ENCODE measurements around the gene ANKRD40. TPM values are rescaled to one million over a fixed set of nuclear protein-coding genes. Genes with fewer than 3 reads are reported as not detected.
"Not testable (repeated sequence)": the region's sequence is repeated elsewhere in the genome, so short reads cannot be mapped to it uniquely, and the experiment has no call there.

ANKRD40 gene
- total and polyA plus RNA-seq, 2 donors (not counting 3 experiments of a cell fraction or from before 2014, with no cell fraction given), result 24.5 to 56.0 TPM

DNA sequence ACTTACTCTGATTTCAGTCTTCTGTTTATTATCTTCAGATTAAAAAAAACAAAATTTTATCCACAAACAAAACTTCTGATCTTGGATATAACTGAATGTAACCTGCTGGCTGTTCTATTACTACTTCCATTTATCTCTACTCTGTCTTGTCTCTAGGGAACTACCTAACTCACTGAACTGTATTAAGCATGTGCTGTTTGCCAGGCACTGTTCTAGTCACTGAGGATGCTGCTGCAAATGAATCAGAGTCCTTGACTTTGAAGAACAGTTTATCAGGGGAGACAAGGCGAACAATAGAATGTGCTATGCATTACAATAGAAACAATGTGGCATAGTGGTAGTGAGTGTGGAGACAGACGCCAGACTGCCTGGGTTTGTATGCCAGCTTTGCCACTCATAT is 2.3 kb upstream of the ANKRD40 start:
- Histone ChIP-seq H3K9ac (replicated peaks; ENCODE audit: extremely low read depth, insufficient read depth, low read length) (no peak overlapping the region), H3K4me1 (ENCODE audit: control insufficient read depth, extremely low read depth, insufficient read depth, low read length) (peaks cover 17% of the 10 kb centered on the region), H3K36me3 (ENCODE audit: control insufficient read depth in 2 of 2, extremely low read depth in 1 of 2, insufficient read depth in 2 of 2, low read length in 2 of 2) (no peaks in the 10 kb centered on the region), H3K9me1 (replicated peaks; ENCODE audit: control insufficient read depth, extremely low read depth, insufficient read depth, low read length) (no peaks in the 10 kb centered on the region), H3K27ac (ENCODE audit: insufficient read depth, low read depth, low read length) (no peak overlapping the region), H3K27me3 (ENCODE audit: control insufficient read depth in 2 of 2, insufficient read depth in 2 of 2, low read length in 2 of 2) (peaks cover 9% of the 10 kb centered on the region in 2 experiments), H3K9me3 (replicated peaks; ENCODE audit: control insufficient read depth, insufficient read depth, low read length) (no peaks in the 10 kb centered on the region), H2AFZ (ENCODE audit: low read depth, low read length) (no peak overlapping the region), H3K4me2 (ENCODE audit: insufficient read depth, low read length) (no peak overlapping the region), H4K20me1 (replicated peaks; ENCODE audit: control insufficient read depth, extremely low read depth, insufficient read depth, low read length) (no peaks in the 10 kb centered on the region), H3K79me2 (ENCODE audit: control insufficient read depth, insufficient read depth, low read length) (peaks cover 22% of the 10 kb centered on the region), H3K4me3 (replicated peaks in 1 of 3; ENCODE audit: insufficient read depth in 1 of 3, low read depth in 1 of 3, low read length in 3 of 3) (no peak overlapping the region)
- TF ChIP-seq JUN (IDR thresholded peaks at IDR 0.05; ENCODE audit: borderline replicate concordance, insufficient read depth, insufficient read length, low read depth), result no peak
- TF ChIP-seq, protein P1, sequence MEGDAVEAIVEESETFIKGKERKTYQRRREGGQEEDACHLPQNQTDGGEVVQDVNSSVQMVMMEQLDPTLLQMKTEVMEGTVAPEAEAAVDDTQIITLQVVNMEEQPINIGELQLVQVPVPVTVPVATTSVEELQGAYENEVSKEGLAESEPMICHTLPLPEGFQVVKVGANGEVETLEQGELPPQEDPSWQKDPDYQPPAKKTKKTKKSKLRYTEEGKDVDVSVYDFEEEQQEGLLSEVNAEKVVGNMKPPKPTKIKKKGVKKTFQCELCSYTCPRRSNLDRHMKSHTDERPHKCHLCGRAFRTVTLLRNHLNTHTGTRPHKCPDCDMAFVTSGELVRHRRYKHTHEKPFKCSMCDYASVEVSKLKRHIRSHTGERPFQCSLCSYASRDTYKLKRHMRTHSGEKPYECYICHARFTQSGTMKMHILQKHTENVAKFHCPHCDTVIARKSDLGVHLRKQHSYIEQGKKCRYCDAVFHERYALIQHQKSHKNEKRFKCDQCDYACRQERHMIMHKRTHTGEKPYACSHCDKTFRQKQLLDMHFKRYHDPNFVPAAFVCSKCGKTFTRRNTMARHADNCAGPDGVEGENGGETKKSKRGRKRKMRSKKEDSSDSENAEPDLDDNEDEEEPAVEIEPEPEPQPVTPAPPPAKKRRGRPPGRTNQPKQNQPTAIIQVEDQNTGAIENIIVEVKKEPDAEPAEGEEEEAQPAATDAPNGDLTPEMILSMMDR (IDR thresholded peaks at IDR 0.05; ENCODE audit: extremely low read depth in 1 of 2, insufficient read depth in 1 of 2, low read depth in 1 of 2, low read length in 2 of 2), result no peak
- TF ChIP-seq, protein P2, sequence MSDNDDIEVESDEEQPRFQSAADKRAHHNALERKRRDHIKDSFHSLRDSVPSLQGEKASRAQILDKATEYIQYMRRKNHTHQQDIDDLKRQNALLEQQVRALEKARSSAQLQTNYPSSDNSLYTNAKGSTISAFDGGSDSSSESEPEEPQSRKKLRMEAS (IDR thresholded peaks at IDR 0.05; ENCODE audit: insufficient read depth, insufficient read length), result no peak
- no peak for TF ChIP-seq POLR2AphosphoS5 (IDR thresholded peaks at IDR 0.05; ENCODE audit: insufficient read depth, low read depth, low read length)
- TF ChIP-seq MYC (IDR thresholded peaks at IDR 0.05; ENCODE audit: low read depth, low read length), result no peak
- no peak for TF ChIP-seq FOS (IDR thresholded peaks at IDR 0.05; ENCODE audit: borderline replicate concordance, insufficient read depth, low read length)
- TF ChIP-seq EZH2 (IDR thresholded peaks at IDR 0.05; ENCODE audit: borderline replicate concordance, low read depth, low read length, severe bottlenecking), result no peak
- no peak for TF ChIP-seq POLR2A (IDR thresholded peaks at IDR 0.05; ENCODE audit: low read depth, low read length)
- no peak for TF ChIP-seq GATA2 (IDR thresholded peaks at IDR 0.05; ENCODE audit: insufficient read depth, insufficient read length, low read depth, low read length)
- intact Hi-C loops (cut with micrococcal nuclease) (no loop called here), dilution Hi-C loops (cut with MboI; ENCODE audit: extremely low pct_ligation_motif_present, low sequenced_read_pairs) (no loop called here)
- ChIA-PET POLR2A (no interaction called here), CTCF (no interaction called here)
- no TSS peak for BruUV-seq (replicated peaks)
- no peak for FAIRE-seq
- DNase-seq (ENCODE audit: low read depth, low spot score), result no peak

DNA sequence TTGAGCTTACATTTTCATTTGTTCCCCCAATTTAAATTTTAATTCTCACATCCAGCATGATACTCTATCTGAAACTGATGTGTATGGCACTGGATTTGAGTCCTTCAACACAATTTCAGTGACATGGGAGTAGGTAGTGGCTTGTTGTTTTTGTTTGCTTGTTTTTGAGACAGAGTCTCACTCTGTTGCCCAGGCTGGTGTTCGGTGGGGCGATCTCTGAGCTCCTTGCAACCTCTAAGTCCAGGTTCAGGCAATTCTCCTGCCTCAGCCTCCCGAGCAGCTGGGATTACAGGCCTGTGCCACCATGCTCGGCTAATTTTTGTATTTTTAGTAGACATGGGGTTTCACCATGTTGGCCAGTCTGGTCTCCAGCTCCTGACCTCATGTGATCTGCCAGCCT is 1.3 kb upstream of the ANKRD40 start:
- intact Hi-C loops (cut with micrococcal nuclease); BruUV-seq (replicated peaks); dilution Hi-C loops (cut with MboI; ENCODE audit: extremely low pct_ligation_motif_present, low sequenced_read_pairs); FAIRE-seq; H3K9me1 ChIP-seq (replicated peaks; ENCODE audit: control insufficient read depth, extremely low read depth, insufficient read depth, low read length); H3K36me3 ChIP-seq (ENCODE audit: control insufficient read depth in 2 of 2, extremely low read depth in 1 of 2, insufficient read depth in 2 of 2, low read length in 2 of 2); H3K9me3 ChIP-seq (replicated peaks; ENCODE audit: control insufficient read depth, insufficient read depth, low read length); H4K20me1 ChIP-seq (replicated peaks; ENCODE audit: control insufficient read depth, extremely low read depth, insufficient read depth, low read length); DNase-seq (ENCODE audit: low read depth, low spot score); H3K27me3 ChIP-seq (ENCODE audit: control insufficient read depth in 2 of 2, insufficient read depth in 2 of 2, low read length in 2 of 2): not testable (repeated sequence)
- peak overlapping the region; percentile 89 for H3K4me2 ChIP-seq (ENCODE audit: insufficient read depth, low read length)
- H3K9ac ChIP-seq (replicated peaks; ENCODE audit: extremely low read depth, insufficient read depth, low read length), result peak overlapping the region; percentile 95
- H3K79me2 ChIP-seq (ENCODE audit: control insufficient read depth, insufficient read depth, low read length), result peaks cover 25% of the 10 kb centered on the region
- H3K4me3 ChIP-seq (replicated peaks in 1 of 3; ENCODE audit: insufficient read depth in 1 of 3, low read depth in 1 of 3, low read length in 3 of 3), result peak overlapping the region in 1 of 3 experiments; percentile 88
- peak overlapping the region; percentile 88 for H3K27ac ChIP-seq (ENCODE audit: insufficient read depth, low read depth, low read length)
- peaks cover 17% of the 10 kb centered on the region for H3K4me1 ChIP-seq (ENCODE audit: control insufficient read depth, extremely low read depth, insufficient read depth, low read length)
- CTCF ChIA-PET, result interaction anchor here (1.2 to 4.4 kb wide), 4 partner anchors 9 to 19 kb away, joined by 5 to 21 read pairs (median 8); partner anchors contain the start of gene LUC7L3
- peak overlapping the region; percentile 90 for H2AFZ ChIP-seq (ENCODE audit: low read depth, low read length)
- POLR2A ChIA-PET, result interaction anchor here (0.7 to 1.9 kb wide), 2 partner anchors 10 to 12 kb away, joined by 6 to 7 read pairs; partner anchors contain the start of gene LUC7L3
